Ecto neural progenitor cell (in vitro differentiated cells): Measurements from ENCODE around the gene CALHM3.
"Not testable (repeated sequence)": the region's sequence is repeated elsewhere in the genome, so short reads cannot be mapped to it uniquely, and the experiment has no call there.

ENCODE experiments used
- DNase-seq: peaks from one replicate; pipeline ENCODE4 v3.0.0-alpha.2; 2018; ENCODE audit warnings: low spot score

Gene CALHM3, protein sequence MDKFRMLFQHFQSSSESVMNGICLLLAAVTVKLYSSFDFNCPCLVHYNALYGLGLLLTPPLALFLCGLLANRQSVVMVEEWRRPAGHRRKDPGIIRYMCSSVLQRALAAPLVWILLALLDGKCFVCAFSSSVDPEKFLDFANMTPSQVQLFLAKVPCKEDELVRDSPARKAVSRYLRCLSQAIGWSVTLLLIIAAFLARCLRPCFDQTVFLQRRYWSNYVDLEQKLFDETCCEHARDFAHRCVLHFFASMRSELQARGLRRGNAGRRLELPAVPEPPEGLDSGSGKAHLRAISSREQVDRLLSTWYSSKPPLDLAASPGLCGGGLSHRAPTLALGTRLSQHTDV

DNA sequence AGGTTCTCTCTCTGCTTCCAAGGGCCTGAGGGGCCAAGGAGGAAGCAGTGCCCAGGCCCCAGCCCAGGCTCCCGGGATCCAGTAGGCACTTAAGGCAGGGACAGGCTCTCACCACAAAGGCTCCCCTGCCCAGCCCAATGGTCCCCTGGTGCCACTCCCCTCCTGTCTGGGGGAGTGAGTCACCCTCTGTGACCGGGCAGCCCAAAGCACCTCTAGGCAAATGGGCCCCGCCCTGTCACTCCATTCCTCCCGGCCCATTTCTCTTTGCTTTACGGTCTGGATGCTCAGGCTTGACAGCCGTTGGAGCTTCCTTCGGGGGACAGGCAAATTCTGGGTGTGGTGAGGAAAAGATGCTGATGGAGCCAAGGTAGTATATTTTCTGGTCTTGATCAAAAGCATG is at the start of gene CALHM3:
TSS of gene CALHM3 (minus strand) at position 106 of the 400 bp plus-strand sequence. CDS start 208 bp downstream, outside the sequence.
- DNase-seq = no peak

DNA sequence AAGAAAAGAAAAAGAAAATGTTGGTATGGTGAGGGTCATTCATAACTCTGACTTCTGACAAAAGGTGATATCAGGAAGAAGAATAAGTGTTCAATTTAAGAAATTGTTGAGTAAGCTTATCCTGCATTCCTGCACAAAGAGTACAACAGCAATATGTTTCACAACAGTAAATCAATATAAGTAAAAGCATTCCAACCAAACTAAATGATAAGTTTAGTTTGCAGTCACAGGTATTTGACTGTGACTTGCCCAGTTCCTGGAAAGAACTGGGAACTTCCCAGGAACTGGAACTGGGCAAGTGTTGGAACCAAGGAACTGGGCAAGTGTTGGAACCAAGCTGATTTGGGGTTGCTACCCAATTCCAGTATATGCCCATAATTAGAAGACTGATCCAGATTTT is 49.5 kb upstream of the CALHM3 start:
- DNase-seq = no peak

DNA sequence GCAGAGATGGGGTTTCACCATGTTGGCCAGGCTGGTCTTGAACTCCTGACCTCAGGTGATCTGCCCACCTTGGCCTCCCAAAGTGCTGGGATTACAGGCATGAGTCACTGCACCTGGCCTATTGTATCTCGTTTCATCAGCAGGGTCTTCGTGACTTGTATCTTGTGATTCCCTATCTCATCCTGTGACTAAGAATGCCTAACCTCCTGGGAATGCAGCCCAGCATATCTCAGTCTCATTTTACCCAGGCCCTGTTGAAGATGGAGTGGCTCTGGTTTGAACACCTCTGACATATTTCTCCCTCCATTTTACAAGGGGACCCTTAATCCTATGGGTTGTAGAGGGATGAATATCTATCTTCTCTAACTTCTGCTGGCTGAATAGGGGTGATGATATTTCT is 48.4 kb upstream of the CALHM3 start:
- DNase-seq = not testable (repeated sequence)

DNA sequence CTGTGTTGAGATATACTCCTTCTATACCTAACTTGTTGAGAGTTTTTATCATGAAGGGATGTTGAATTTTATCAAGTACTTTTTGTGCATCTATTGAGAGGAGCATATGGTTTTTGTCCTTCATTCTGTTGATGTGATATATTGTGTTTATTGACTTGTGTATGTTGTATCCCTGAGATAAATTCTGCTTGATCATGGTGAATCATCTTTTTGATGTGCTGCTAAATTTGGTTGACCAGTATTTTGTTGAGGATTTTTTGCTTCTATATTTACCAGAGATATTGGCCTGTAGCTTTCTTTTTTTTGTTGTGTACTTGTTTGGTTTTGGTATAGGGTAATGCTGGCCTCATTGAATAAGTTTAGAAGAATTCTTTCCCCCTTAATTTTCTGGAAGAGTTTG is 46.9 kb upstream of the CALHM3 start:
- DNase-seq = no peak

DNA sequence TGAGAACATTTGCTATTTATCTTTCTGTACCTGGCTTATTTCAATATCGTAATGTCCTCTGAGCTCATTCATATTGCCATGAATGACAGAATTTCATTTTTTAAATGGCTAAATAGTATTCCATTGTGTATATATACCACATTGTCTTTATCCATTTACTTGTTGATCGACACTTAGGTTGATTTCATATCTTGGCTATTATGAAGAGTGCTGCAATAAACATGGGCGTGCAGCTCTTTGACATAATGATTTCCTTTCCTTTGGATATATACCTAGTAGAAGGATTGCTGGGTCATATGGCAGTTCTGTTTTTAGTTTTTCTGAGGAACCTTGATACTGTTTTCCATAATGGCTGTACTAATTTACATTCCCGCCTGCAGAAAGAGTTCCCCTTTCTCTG is 44.6 kb upstream of the CALHM3 start:
- no peak for DNase-seq

DNA sequence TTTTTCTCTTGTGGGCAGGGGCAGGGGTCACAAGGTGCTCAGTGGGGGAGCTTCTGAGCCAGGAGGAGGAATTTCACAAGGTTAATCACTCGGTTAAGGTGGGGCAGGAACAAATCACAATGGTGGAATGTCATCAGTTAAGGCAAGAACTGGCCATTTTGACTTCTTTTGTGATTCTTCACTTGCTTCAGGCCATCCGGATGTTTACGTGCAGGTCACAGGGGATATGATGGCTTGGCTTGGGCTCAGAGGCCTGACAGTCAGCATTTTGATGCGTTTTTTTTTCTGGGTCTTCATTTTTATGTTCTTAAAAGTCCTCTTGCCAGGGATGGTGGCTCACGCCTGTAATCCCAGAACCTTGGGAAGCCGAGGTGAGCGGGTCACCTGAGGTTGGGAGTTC is 43.0 kb upstream of the CALHM3 start:
- DNase-seq = not testable (repeated sequence)

DNA sequence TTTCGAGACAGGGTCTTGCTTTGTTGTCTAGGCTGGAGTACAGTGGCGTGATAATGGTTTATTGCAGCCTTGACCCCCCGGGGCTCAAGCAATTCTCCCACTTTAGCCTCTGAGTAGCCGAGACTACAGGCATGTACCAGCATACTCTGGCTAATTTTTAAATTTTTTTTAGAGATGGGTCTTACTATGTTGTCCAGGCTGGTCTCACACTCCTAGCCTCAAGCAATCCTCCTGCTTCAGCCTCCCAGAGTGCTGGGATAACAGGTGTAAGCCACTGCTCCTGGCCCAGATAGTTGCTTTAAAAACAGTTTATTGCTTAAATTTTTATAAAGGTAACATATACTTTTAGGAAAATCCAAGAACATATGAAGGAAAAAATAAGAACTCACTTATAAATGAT is 40.8 kb upstream of the CALHM3 start:
- no peak for DNase-seq

DNA sequence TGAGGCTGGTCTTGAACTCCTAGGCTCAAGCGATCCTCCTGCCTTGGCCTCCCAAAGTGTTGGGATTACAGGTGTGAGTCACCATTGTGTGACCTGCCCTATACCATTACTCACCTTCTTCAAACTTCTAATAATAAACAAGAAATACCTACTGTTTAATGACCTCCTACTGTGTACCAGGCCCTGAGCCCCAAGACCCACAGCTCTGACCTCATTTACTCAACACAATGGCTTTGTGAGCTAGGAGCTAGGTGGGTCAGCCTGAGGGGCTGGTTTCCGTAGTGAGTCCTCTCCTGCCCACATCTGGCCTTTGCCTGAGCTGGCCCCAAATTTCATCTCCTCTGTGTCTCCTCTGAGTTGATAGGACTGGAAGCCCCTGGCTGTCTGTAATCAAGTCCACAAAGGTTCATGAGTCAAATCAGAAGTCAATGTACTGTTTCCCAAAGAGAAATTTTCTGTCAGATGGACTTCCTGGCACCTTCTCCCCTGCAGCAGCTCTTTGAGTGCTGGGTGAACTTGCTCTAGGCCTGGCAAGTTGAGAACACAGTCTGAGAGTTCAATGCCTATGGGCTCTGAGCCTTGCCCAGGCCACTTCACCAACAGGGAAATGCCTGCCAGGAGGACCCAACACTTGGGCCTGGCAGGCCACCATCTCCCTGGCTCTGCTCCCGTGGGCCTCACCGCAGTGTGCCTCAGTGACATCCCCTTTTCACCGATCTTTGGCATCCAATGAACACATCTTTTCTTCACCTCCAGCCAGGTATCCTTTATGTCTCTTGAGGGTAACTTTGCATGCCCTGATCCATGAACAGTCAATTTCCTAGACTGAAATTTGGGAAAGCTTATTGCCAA is 38.4 kb upstream of the CALHM3 start:
- no peak for DNase-seq

DNA sequence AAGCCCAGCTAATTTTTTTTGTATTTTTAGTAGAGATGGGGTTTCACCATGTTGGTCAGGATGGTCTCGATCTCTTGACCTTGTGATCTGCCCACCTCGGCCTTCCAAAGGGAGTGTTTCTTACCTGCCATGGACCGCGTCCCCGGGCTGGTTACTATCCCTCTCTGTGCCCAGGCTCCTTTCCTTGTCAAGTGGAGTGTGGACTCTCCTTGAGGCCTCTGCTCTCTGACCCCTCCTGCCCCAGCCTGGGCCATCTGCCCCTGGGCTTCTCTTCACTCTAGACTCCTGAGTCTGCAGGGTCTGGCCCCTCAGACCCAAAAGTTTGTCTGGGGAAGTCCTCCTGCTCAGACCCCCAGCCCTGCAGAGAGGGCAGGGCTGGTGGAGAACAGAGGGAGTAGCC is 35.2 kb upstream of the CALHM3 start:
- DNase-seq = peak; percentile 24

DNA sequence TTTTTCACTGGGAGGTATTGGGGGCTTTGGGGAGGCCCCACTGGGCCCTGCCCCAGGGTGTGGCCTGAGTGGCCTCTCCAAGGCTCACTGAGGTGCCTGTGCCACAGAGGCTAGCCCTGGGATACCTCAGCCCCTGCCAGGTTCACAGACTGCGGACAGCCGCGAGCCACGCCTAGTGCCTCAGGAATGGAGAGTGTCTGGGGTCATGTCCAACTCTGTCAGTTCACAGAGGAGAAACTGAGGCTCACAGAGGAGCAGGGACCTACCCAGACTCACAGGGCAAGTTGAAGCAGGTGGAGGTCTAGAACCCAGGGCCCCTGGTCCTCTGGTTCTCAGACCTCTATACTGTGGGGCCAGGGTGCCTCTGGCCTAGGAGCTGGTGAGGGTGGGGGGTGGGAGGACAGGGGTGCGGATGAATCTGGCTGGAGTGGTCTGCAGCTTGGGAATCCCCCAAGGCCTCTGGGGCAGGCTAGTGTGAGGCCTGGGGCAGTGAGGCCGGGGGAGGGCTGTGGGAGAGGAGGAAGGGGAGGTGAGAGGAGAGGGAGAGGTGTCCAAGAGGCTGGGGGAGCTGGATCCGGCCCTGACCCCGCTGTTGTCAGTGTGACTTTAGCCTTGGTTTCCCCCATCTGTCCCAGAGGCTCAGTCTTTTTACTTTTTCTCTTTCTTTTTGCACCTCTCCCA is 34.5 kb upstream of the CALHM3 start:
- DNase-seq = peak; percentile 27

DNA sequence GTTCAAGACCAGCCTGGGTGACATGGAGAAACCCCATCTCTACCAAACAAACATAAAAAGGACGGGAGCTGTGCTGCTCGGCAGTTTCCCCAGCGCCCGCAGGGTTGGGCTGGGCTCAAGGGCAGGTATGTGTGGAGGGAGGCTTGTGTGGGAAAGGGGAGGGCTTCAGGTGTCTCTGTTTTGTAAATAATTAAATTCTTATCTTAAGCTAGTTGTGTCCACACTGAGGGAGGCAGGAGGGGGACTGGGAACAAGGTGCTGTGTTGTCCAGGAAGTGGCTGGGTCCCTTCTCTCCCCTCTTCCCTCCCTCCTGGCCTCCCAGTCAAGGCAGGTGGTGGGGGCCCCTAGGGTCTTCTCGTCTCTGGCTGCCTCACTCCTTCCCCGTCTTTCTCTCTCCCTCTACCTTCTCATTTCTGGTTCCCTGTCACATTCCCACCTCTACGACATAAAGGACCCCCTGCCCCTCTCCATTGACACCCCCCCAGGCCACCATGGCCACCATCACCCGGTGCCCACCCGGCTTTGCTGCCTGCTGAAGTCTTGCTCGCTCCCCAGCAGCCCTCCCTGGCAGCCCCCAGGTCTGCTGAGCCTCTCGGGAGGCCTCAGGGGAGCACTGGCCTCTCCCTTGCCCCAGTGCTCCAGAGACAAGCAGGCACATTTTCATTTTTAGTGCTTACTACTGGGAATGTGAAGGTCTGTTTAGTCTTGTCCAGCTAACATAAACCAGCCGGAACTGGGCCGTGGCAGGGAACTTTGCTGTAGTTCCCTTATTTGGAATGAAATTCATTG is 33.7 kb upstream of the CALHM3 start:
- DNase-seq = no peak

DNA sequence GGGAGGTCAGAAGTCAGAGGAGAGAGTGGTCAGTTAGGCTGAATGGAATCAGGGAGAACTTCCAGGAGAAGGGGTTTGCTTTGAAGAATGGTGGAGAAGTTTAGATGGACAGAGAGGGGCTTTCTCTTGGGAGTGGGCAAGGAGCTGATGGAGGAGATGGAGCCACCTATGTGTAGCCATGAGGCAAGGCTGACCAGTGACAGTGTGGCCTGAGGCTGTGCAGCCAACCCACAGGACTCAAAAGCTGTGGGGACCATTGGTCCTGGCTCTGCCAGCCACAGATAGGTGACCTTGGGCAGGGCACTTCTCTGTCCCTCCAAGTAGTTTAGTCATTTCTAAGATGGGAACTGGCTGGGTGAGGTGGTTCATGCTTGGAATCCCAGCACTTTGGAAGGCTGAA is 33.1 kb upstream of the CALHM3 start:
- no peak for DNase-seq

DNA sequence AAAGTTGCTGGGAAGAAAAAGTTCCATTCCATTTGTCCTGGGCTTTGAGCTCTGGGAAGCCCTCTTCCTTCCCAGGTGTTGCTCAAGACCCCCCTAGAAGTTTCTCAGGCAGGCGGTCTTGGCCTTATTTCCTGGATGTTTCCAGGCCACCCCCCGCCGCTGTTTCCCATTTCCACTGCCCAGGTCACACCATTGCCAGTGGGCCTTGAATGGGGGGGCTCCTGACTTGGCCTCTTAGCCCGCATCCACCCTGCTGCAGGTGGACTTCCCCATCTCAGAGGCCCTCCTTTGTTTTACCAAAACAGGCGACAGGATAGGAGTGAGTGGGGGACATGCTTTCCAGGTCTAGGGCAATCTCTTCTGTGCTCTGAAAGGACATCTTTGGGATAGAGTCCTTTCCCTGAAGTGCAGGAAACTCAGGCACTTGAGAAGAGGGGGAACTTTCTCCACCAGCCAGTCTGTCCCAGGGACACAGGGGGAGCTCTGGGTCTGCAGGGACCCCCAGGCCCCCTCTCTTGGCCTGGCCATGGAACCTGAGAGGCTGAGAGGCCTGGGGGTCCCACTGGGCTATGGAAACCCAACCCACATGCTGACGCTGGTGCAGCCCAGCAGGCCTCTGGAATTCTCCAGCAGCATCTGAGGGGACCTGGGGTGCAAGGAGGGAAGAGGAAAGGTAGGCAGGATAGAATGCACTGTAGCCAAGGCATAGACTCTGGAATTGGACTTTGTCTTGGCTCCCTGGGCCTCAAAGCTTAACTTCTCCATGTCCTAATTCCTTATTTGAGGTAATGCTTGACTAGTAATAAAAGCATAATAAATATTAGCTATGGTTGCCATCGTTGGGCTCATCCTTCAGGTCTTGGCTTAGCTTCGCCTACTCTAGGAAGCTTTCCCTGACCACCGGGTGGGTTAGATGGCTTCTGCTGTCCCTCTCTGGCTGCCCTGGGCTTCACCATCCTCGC is 32.0 kb upstream of the CALHM3 start:
- DNase-seq = peak; percentile 22

DNA sequence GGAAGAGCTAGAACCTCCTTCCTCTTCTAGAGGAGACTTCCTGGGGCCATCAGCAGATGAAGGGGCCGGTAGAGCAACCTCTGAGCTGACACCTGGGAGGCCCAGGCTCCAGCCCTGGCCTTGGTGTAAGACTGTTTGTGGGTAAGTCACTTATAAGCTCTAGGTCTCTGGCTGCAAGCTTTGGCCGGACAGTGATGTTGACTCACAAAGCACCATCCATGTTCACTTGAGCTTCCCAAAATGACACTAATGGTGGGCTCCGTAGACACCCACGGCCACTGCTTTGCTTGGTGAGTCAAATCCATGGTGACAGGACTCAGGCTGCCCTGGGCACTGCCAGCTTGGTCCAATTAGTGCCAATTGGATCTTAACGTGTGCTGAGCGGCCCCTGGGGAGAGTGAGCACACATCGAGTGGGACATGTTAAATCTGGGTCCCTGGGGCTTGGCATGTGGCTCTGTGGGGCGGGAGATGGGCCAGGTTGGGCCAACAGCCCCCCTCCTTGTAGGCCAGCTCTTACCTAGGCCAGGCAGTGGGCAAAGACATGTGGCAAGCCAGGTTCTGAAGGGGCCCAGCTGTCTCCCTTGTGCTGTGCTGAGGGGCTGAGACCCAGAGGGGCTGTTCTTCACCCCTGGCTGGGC is 31.1 kb upstream of the CALHM3 start:
- peak; percentile 28 for DNase-seq

DNA sequence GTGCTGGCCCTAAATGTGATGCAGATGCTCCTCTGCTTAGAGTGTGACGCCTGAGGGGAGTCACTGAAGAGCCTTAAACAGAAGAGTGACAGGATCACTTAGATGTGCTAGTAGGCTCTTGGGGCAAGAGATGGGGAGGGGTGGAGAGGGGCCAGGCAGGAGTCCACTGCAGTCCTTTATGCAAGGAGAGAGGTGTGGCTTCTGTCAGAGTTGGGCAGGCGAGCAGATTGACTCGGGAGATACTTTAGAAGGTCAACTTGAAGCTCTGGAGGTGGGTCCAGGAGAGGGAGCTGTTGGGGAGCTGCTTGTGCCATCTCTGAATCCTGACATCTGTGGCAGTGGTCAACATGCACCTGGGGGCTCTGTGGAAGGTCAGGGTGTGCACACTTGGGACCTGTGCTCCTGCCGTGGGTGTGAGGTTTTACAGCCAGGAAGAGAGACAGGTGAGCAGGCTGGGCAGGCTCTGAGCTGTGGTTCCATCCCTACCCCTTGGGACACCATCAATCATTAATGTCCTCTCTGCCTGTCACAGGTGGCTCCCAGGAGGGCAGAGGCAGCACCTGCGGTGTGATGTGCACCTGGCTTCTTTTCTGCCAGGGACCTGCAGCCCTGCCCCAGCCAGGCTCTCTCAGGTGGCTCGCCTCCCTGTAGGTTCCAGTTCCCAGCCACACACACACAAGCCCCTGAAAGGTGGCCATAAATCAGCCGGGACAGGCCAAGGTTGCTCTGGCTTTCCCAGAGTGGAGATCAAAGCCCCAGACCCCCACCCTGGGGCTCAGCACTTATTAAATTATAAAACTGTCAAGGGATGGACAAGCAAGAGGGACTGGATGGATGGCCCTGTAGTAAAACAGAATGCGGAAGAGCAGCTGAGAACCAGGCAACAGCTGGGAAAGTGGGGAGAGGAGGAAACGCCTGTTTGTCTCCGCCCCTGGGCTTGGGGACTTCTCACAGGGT is 28.5 kb upstream of the CALHM3 start:
- peak; percentile 41 for DNase-seq

DNA sequence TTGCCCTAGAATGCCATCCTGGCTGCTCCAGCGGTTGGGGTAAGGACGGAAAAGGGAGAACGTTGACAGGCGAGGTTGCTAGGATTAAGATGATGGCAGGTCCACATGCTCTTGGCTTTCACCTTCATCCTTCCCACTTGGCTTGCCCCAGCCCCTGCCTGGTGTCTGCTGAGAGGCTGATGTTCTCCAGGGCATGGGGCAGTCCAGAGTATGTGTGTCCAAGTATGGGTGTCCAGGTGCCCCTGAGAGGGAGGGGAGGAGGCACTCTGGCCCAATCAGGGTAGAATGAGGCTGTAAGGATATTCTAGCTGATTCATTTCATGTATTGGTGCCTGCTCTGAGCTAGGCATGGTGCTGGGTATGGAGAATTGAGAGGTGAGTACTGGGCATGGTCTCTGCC is 27.0 kb upstream of the CALHM3 start:
- peak; percentile 17 for DNase-seq

DNA sequence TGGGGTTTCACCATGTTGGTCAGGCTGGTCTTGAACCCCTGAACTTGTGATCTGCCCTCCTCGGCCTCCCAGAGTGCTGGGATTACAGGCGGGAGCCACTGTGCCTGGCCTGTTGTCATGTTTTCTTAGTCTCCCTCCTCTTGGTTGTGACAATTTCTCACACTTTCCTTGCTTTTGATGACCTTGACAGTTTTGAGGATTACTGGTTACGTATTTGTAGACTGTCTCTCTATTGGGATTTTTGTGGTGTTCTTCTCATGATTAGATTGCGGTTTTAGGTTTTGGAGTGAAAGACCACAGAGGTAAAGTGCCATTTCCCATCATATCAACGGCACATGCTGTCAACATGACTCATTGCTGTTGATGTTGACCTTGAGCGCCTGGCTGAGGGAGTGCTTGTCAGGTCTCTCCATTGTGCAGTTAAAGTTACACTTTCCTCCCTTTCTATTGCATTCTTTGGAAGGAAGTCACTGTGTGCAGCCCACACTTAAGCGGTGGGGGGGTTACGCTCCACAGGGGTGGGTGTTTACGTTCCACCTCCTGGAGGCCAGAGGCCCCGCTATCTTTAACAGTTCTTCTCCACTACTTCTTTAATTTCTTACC is 25.2 kb upstream of the CALHM3 start:
- DNase-seq = no peak

DNA sequence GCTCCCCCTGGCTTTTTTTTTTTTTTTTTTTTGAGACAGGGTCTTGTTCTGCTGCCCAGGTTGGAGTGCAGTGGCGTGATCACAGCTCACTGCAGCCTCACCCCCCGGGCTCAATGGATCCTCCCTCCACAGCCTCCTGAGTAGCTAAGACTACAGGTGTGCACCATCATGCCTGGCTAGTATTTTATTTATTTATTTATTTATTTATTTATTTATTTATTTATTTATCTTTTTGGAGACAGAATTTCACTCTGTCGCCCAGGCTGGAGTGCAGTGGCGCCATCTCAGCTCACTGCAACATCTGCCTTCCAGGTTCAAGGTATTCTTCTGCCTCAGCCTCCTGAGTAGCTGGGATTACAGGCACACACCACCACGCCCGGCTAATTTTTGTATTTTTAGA is 24.7 kb upstream of the CALHM3 start:
- DNase-seq = not testable (repeated sequence)
